HFFc6 (cell line): ENCODE results near the gene SPNS3. TPM values are rescaled to one million over a fixed set of nuclear protein-coding genes. Genes with fewer than 3 reads are reported as not detected.

ENCODE experiments used
- DNase-seq: peaks from one replicate; pipeline ENCODE4 v3.0.0-alpha.2; 2018
- H3K27ac Mint-ChIP-seq: 2 replicates; pipeline ENCODE4 v1.8.0; 2020; ENCODE audit warnings: mild to moderate bottlenecking, mixed read lengths
- H3K27me3 Mint-ChIP-seq: 2 replicates; pipeline ENCODE4 v1.8.0; 2021; ENCODE audit warnings: mild to moderate bottlenecking, moderate library complexity, mixed read lengths; ENCODE audit not compliant: insufficient read depth
- H3K36me3 Mint-ChIP-seq: 2 replicates; pipeline ENCODE4 v1.8.0; 2021; ENCODE audit warnings: low read depth, mixed read lengths
- H3K4me1 Mint-ChIP-seq: 2 replicates; pipeline ENCODE4 v1.8.0; 2020; ENCODE audit warnings: low read depth, mixed read lengths
- H3K4me3 Mint-ChIP-seq: 2 replicates; pipeline ENCODE4 v1.8.0; 2020; ENCODE audit warnings: mild to moderate bottlenecking, moderate library complexity, mixed read lengths
- H3K9me3 Mint-ChIP-seq: 2 replicates; pipeline ENCODE4 v1.8.0; 2020; ENCODE audit warnings: mild to moderate bottlenecking, mixed read lengths
- CTCF ChIP-seq: fragments of 200-600 bp; sonication (generic); IDR thresholded peaks from 2 replicates; pipeline ENCODE4 v1.5.0; 2021; ENCODE audit warnings: antibody characterized with exemption, mild to moderate bottlenecking
- total RNA-seq, 6 experiments: library from RNA; stranded (reverse); fragmentation: NEBNext Ultra II Directional; extraction: Animal tissue kit (Norgen Biotek cat#: 25700); gene quantifications; 2 replicates in 1 of 6; 3 replicates in 5 of 6; pipeline ENCODE4 v1.2.3, GENCODE V29; 2021

The SPNS3 gene
- total RNA-seq, 6 experiments from 2014 or later, result not detected

GRCh38 chr17:4426499-4427208 is 7.1 kb upstream of the SPNS3 start:
- H3K4me3 Mint-ChIP-seq, result no peak overlapping the region
- no peak for DNase-seq
- no peak overlapping the region for H3K27ac Mint-ChIP-seq
- no peak for TF ChIP-seq CTCF
- no peaks in the 10 kb centered on the region for H3K4me1 Mint-ChIP-seq
- H3K36me3 Mint-ChIP-seq, result no peaks in the 10 kb centered on the region
- peaks cover 8% of the 10 kb centered on the region for H3K27me3 Mint-ChIP-seq
- no peaks in the 10 kb centered on the region for H3K9me3 Mint-ChIP-seq

GRCh38 chr17:4427505-4427904 is 6.2 kb upstream of the SPNS3 start:
- TF ChIP-seq CTCF, result no peak
- no peak overlapping the region for H3K27ac Mint-ChIP-seq
- peaks cover 8% of the 10 kb centered on the region for H3K27me3 Mint-ChIP-seq
- H3K4me3 Mint-ChIP-seq, result no peak overlapping the region
- DNase-seq, result no peak
- H3K4me1 Mint-ChIP-seq, result no peaks in the 10 kb centered on the region
- H3K9me3 Mint-ChIP-seq, result no peaks in the 10 kb centered on the region
- H3K36me3 Mint-ChIP-seq, result no peaks in the 10 kb centered on the region

DNA sequence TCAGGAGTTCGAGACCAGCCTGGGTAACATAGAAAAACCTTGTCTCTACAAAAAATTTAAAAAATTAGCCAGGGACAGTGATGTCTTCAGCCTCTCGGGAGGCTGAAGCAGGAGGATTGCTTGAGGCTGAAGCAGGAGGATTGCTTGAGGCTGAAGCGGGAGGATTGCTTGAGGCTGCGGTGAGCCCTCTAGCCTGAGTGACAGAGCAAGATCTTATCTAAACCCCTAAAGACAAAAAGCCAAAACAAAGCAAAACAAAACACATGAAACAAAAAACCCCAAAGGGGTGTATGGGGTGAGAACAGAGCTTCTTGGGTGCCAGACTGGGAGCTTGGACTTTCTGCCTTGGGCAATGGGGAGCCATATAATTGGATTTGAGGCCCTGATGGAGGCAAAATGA is 2.6 kb downstream of the SPNS3 start:
- DNase-seq, result no peak
- Mint-ChIP-seq H3K9me3 (no peaks in the 10 kb centered on the region), H3K4me3 (no peak overlapping the region), H3K36me3 (no peaks in the 10 kb centered on the region), H3K4me1 (no peaks in the 10 kb centered on the region), H3K27me3 (peaks cover 42% of the 10 kb centered on the region), H3K27ac (no peak overlapping the region)
- TF ChIP-seq CTCF, result no peak

DNA sequence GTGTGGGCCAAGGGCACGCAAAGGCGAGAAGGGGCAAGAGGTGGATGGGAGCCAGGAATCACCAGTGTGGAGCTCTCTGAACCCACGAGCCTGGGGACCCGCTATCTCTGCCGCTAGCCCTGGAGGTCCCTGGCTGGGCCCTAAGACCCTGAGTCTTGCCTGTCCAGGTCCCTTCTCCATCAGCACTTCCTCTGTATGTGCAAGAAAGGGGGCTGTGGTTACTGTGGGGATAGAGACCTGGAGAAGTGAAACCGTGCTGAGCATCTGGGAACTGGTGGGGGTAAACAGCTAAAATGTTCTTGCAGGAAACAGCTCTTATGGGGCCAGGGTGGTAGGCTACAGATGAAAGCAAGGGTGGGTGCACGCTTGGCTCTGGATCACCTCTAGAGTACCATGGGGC is 3.1 kb downstream of the SPNS3 start:
- Mint-ChIP-seq H3K36me3 (no peaks in the 10 kb centered on the region), H3K27ac (no peak overlapping the region), H3K27me3 (peaks cover 47% of the 10 kb centered on the region)

DNA sequence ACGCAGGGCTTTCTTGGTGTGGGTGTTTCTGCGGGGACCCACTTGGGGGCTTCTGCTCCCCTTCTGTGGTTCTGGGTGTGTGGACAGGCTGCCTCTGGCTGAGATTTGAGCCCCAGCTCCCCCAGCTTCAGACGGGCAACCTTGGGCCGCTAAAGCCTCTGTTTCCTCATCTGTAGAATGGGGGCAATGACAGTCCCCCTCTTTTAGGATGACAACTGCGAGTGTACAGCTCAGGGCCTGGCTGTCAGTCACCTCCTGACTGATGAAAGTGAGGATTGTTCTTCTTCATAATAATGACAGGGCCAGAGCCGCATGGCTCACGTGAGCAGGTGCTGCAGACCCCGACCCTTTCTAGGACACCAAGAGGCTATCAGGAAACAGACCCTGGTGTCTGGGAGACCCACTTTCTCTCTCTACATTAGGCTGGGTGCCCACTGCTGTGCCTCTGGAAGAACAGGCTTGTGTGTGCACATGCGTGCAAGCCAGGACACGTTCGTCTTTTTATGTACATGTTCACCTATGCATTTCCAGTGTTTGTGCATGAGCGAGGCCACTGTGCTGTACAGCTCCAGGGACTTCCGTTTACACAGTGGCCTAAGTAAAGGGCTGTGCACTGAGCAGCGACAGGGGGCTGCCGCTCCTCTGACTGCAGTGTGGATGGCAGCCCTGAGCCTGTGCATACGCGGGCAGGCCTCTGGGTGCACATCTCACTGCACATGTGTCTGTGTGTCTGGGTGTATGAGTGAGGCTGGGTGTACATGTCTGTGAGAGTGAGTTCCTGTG is 4.6 kb downstream of the SPNS3 start:
- H3K9me3 Mint-ChIP-seq, result no peaks in the 10 kb centered on the region
- no peaks in the 10 kb centered on the region for H3K4me1 Mint-ChIP-seq
- H3K4me3 Mint-ChIP-seq, result no peak overlapping the region
- H3K27ac Mint-ChIP-seq, result no peak overlapping the region
- DNase-seq, result no peak
- TF ChIP-seq CTCF, result no peak
- peaks cover 54% of the 10 kb centered on the region for H3K27me3 Mint-ChIP-seq
- H3K36me3 Mint-ChIP-seq, result no peaks in the 10 kb centered on the region

More for the DNA sequence above, 3.1 kb downstream of the SPNS3 start:
- Mint-ChIP-seq H3K9me3 (no peaks in the 10 kb centered on the region), H3K4me1 (no peaks in the 10 kb centered on the region), H3K4me3 (no peak overlapping the region)
- no peak for DNase-seq
- TF ChIP-seq CTCF, result no peak
